ENCODE data around the gene MYLIP.
"Not testable (repeated sequence)": the region's sequence is repeated elsewhere in the genome, so short reads cannot be mapped to it uniquely, and the experiment has no call there.

Gene MYLIP

DNA sequence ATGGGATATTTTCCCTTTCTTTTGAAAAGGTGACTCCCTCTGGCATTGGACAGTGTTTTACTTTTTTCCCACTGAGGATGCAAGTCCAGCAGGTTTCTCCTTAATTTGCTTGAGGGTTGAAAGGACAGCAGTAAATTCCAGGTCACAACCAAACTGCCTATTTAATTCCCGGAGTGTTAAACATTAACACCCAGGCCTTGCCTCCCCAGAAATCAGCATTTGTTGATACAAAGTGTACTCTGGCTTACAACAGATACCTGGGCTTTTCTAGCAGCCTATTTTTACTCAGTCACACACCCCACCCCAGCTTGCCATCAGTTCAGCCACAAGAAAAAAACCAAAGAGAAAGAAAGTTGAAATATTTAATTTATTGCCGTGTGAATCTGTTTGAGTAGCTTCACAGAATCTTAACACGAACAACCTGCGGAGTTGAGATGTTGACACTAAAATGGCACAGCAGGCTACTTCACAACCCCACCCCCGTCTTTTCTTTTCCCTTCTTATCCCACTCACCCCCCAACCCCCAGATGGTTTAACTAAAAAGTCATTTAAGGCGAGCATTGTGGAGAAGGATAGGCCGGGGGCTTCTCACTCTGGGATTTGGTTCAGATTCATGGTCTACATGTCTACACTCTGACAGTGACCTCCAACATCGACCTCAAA, 45.7 kb downstream of the MYLIP start:
- ATAC-seq = no peak
- no peak for DNase-seq

DNA sequence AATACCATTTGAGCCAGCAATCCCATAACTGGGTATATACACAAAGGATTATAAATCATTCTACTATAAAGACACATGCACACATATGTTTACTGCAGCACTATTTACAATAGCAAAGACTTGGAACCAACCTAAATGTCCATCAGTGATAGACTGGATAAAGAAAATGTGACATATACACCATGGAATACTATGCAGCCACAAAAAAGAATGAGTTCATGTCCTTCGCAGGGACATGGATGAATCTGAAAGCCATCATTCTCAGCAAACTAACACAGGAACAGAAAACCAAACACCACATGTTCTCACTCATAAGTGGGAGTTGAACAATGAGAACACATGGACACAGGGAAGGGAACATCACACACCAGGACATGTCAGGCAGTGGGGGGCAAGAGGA, 47.7 kb downstream of the MYLIP start:
- ATAC-seq = not testable (repeated sequence)

DNA sequence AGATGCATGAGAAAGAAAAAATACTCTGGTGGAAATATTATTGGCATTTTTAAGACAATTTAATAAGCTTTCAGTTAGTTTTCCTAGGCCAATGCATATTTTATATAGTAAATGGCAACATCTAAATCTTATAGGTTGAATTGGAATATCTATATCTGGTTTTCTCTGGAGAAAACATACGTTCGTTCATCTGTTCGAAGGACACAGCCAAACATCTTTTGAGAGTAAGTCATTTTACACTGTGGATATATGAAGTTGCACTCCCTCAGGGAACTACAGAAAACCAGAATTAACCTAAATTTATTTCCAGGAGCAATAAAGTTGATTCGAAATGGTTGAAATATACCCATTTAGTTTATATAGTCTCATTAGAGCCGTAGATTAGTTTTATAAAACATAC, 49.0 kb downstream of the MYLIP start:
- ATAC-seq (no peak), DNase-seq (no peak)

More for the DNA sequence above, 47.7 kb downstream of the MYLIP start:
- DNase-seq = not testable (repeated sequence)

DNA sequence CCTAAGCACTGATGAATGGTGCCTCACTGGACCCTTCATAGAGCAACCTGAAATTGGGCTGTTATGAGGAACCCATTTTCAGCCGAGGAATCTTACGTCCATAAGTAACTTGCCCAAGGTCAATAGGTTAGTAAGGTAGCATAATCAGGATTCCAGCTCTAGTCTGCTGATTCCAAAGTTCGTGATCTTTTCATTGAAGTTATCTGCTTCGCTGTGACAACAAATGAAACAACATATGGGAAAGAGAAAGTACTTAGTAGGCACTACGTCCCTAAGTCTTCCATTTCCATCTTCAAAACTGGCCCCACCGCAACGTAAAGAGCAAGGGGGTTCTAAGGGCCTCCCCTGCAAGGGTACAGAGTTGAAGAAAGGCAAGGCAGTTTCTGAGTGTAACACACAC, 49.5 kb downstream of the MYLIP start:
- no peak for DNase-seq
- ATAC-seq = no peak

DNA sequence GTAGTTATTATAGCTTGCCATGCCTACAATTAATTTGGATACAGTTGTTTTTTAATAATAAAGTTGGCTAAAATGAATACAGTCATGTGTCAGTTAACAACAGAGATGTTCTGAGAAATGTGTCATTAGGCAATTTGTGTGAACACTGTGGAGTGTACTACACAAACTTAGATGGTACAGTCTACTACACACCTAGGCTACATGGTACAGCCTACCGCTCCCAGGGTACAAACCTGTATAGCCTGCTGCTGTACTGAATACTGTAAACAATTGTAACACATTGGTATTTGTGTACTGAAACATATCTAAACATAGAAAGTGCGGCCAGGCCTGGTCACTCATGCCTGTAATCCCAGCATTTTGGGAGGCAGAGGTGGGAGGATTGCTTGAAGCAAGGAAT, 50.2 kb downstream of the MYLIP start:
- ATAC-seq (no peak), DNase-seq (no peak)

DNA sequence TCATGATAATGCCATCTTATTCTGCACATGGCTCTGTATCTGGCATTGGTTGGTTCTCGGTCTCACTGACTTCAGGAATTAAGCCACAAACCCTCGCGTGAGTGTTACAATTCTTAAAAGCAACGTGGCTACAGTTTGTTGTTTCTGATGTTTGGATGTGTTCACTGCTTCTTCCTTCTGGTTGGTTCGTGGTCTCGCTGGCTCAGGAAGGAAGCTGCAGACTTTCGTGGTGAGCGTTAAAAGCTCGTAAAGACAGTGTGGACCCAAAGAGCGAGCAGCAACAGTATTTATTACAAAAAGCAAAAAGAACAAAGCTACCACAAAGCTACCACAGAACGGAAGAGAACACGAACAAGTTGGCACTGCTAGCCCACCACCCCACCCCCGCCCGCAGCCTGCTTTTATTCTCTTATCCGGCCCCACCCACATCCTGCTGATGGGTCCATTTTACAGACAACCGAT, 51.1 kb downstream of the MYLIP start:
- DNase-seq = peak; percentile 22
- ATAC-seq = peak; percentile 47

DNA sequence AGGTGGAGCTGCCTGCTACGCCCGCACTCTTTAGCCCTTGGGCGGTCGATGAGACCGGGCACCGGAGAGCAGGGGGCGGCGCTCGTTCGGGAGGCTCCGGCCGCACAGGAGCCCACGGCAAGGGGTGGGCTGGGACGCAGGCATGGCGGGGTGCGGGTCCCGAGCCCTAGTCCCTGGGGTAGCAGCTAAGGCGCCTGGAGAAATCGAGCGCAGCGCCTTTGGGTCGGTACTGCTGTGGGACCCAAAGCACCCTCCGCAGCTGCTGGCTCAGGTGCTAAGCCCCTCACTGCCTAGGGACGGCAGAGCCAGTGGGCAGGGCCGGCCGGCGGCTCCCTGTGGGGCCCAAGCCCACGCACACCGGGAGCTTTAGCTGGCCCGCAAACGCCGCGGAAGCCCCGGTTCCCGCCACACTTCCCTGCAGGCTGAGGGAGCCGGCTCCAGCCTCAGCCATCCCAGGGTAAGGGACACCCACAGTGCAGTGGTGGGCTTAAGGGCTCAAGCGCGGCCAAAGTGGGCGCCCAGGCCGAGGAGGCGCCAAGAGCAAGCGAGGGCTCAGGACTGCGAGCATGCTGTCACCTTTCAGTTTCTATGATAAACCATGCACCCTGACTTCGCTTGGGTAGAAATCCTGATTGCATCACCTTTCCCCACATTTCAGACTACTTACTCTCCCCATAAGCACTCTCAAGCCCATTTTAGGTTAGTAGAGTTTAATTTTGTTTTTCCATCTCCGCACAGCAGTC, 52.0 kb downstream of the MYLIP start:
- no peak for DNase-seq

DNA sequence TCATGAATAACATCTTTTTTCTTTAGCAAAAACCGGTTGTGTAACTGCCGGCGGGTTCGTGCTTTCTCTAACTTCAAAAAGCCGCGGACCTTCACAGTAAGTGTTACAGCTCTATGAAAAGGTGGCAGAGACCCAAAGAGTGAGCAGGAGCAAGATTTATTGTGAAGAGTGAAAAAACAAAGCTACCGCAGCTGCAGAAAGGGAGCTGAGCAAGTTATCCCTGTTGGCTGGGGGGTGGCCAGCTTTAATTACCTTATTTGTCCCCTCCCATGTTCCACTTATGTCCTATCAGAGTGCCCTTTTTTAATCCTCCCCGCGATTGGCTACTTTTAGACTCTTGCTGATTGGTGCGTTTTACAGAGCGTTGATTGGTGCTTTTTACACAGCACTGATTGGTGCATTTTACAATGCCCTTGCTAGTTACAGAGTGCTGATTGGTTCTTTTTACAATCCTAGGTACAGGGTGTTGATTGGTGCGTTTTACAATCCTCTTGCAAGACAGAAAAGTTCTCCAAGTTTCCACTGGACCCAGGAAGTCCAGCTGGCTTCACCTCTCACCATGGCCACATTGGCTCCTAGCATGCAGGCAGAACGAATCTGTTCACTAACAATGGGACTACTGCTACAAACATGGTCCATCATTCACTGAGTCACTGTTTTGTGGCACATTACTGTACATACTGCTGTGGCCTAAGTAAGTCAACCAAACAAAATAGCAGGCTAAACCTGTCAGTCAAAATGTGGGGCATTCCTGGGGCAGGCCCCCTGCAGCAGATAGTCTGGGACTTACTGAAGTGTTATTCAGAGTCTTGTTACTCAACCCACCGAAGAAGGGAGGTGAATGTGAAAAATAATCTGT, 52.8 kb downstream of the MYLIP start:
- ATAC-seq (no peak), DNase-seq (no peak)

More for the DNA sequence above, 52.0 kb downstream of the MYLIP start:
- ATAC-seq = no peak

DNA sequence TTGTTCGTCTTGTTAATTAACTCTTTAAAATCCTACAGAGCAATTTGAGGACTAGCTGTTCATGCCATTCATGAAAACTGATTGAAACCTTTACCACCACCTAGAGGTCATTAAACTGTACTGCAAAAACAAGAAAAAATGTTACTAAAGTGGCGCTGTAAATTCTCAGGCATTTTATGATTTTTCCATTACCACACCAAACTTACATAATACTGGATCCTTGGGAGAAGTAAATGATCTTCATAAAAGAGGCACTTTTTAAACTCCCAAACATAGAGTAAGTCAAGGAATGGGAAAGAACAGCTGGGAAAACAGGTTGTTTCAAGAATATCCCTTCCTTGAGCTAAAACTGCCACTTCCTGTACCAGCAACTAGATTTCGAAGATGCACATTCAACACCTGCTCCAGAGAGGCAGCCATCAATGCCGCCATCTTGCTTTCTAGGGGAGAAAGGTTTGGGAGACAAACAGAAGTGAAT, 54.3 kb downstream of the MYLIP start:
- ATAC-seq (peak; percentile 12), DNase-seq (no peak)

DNA sequence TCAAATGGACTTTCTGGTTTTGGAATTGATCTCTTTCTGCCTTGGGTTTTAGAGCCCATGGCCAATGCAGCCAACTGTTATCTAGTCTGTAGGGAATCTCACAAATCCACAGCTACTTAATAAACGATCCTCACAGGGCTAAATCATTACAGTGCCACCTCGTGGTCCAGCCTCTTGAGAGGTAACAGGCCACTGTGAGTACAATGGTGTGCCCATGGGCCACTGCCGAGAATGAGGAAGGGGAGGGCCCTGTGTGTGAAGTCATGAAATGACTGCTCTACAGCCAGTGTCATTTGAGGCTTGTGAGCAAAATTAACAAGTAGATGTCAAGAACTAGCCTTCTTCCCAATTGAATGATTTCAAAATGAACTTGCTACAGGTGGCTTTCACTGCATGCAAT, 55.2 kb downstream of the MYLIP start:
- DNase-seq (no peak), ATAC-seq (no peak)

DNA sequence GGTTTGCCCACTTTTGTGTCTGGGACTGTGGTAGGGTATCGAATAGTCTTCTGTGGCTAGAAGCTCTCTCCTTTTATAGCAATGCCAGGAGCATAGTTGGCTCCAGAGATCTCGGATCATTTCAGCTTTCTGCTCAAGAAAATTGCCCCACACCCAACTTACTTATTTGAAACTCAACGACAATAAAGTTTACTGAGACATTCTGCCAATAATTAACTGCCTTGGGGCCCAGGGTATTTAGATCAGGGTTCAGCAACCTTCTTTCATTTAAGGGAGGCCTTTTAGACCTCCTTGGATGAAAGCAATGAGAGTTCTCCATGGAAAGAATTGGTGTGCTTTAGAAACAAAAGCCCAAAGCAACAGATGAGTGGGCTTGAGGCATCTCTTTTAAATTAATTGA, 55.7 kb downstream of the MYLIP start:
- ATAC-seq (no peak), DNase-seq (no peak)

DNA sequence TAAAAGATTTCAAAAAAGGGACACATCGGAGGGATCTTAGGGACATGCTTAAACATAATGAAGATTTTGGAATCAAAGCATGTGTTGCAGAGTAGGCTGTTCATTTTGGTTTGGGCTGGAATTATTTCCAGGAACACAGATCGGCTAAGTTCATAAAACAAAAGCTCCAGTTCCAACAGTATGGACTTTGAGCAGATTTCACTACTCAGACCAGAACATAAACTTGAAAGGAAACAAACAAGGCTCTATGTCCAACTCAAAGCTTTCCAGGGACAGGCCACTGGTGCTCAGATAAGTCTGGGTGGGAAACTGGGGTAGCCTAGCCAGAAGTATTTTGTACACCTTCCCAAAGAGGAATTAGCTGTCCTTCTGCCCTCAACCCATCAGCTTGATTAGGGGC, 58.3 kb downstream of the MYLIP start:
- ATAC-seq (no peak), DNase-seq (no peak)

DNA sequence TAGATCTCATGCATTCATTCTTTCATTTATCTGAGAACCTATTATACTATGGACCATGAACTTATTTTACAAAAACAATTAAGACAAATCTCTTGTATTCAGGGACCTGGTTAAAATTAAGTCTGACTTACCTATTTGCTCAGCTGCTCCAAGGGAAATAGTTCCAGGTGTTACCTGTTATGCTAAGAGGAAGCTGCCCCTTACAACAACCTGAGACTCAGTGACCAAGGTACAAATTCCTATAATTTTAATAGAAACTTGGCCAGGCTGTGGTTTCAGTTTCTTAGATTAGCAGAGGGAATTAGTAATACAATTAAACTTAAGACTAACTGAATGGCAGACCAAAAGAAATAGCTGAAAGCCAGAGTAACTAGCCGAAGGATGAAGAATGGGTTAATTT, 61.3 kb downstream of the MYLIP start:
- ATAC-seq = no peak

DNA sequence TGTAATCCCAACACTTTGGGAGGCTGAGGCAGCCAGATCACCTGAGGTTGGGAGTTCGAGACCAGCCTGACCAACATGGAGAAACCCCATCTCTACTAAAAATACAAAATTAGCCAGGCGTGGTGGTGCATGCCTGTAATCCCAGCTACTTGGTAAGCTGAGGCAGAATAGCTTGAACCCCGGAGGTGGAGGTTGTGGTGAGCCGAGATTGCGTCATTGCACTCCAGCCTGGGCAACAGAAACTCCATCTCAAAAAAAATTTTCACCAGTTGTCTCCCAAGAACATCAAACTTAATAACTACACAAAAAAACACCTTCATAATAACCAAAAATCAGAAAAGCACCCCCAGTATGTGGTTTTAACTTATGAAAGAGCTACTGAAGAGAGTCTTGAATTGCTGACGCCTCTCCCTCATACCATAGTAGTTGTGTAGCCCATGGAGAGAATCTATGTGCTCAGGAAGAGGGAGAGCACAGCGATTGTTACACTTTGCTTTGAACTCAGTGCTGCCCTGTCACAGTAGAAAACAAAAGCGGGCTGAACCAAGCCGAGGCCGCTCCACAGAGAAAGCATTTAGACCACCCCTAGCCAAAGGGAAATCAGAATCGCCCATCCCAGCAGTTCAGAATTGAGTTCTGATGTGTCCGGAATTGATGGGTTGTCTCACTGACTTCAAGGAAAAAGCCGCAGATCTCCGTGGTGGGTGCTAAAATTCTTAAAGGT, 67.5 kb downstream of the MYLIP start:
- DNase-seq (no peak), ATAC-seq (no peak)

More for the DNA sequence above, 61.3 kb downstream of the MYLIP start:
- DNase-seq = no peak

DNA sequence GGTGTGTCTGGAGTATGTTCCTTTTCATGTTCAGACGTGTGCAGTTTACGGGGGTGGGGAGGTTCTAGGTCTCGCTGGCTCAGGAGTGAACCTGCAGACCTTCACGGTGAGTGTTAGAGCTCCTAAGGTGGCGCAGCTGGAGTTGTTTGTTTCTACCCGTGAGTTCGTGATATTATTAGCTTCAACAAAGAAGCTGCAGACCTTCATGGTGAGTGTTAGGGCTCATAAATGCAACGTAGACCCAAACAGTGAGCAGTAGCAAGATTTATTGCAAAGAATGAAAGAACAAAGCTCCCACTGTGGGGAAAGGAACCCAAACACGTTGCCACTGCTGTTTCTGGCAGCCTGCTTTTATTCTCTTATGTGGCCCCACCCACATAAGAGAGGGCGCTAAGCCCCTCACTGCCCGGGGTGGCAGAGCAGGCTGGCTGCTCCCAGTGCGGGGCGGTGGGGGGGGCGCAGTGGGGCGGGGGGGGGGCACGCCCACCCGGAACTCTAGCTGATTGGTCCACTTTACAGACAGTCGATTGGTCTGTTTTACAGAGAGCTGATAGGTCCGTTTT, 68.2 kb downstream of the MYLIP start:
- ATAC-seq = no peak
- no peak for DNase-seq

Measured in stimulated activated naive CD8-positive, alpha-beta T cell treated with anti-CD3 and anti-CD28 coated beads, Interleukin-15, Interleukin-2, amounts not matched to agents 100 U/mL and 50 U/mL, for 24 hours (primary cell).